Brain microvascular endothelial cell (primary cell): ENCODE results near the gene TRMT44.
"Not testable (repeated sequence)": the region's sequence is repeated elsewhere in the genome, so short reads cannot be mapped to it uniquely, and the experiment has no call there.

Source experiments
- DNase-seq: peaks from one replicate; pipeline ENCODE4 v3.0.0-alpha.2; 2020
- H3K27ac ChIP-seq: fragments of 250-450 bp; sonication (Bioruptor Pico); 2 replicates; pipeline ENCODE4 v1.5.1; 2020; ENCODE audit warnings: mild to moderate bottlenecking, moderate library complexity
- H3K27me3 ChIP-seq: fragments of 250-450 bp; sonication (Bioruptor Pico); replicated peaks from 2 replicates; pipeline ENCODE4 v1.5.1; 2020; ENCODE audit warnings: mild to moderate bottlenecking
- H3K36me3 ChIP-seq: fragments of 250-450 bp; sonication (Bioruptor Pico); replicated peaks from 2 replicates; pipeline ENCODE4 v1.5.1; 2020; ENCODE audit warnings: mild to moderate bottlenecking
- H3K4me3 ChIP-seq: 2 replicates; pipeline ENCODE4 v1.5.1; 2011; ENCODE audit warnings: low read depth, mild to moderate bottlenecking, control low read depth, low read length, moderate library complexity
- in situ Hi-C: cut with HindIII; loops from 2 replicates; pipeline ENCODE4 v1.10.0; 2017; ENCODE audit warnings: low sequenced_read_pairs, low pct_ligation_motif_present
- TF ChIP-seq, protein P1 (sequence below): IDR thresholded peaks from 2 replicates; pipeline ENCODE4 v1.5.1; 2011; ENCODE audit warnings: low read depth, mild to moderate bottlenecking, moderate library complexity, low read length, control low read depth, inconsistent platforms; ENCODE audit errors: missing control alignments

The TRMT44 gene

GRCh38 chr4:8403976-8404375 lies 36.6 kb upstream of the TRMT44 start:
- DNase-seq = no peak
- in situ Hi-C loops = loop anchor here (25.0 kb wide), 1 partner anchor 142 kb away; the partner anchor contains the start of gene HTRA3
- H3K4me3 ChIP-seq = no peak overlapping the region
- TF ChIP-seq, protein P1, sequence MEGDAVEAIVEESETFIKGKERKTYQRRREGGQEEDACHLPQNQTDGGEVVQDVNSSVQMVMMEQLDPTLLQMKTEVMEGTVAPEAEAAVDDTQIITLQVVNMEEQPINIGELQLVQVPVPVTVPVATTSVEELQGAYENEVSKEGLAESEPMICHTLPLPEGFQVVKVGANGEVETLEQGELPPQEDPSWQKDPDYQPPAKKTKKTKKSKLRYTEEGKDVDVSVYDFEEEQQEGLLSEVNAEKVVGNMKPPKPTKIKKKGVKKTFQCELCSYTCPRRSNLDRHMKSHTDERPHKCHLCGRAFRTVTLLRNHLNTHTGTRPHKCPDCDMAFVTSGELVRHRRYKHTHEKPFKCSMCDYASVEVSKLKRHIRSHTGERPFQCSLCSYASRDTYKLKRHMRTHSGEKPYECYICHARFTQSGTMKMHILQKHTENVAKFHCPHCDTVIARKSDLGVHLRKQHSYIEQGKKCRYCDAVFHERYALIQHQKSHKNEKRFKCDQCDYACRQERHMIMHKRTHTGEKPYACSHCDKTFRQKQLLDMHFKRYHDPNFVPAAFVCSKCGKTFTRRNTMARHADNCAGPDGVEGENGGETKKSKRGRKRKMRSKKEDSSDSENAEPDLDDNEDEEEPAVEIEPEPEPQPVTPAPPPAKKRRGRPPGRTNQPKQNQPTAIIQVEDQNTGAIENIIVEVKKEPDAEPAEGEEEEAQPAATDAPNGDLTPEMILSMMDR = no peak
- H3K27ac ChIP-seq = no peak overlapping the region
- no peaks in the 10 kb centered on the region for H3K27me3 ChIP-seq
- H3K36me3 ChIP-seq = peaks cover 6% of the 10 kb centered on the region

DNA sequence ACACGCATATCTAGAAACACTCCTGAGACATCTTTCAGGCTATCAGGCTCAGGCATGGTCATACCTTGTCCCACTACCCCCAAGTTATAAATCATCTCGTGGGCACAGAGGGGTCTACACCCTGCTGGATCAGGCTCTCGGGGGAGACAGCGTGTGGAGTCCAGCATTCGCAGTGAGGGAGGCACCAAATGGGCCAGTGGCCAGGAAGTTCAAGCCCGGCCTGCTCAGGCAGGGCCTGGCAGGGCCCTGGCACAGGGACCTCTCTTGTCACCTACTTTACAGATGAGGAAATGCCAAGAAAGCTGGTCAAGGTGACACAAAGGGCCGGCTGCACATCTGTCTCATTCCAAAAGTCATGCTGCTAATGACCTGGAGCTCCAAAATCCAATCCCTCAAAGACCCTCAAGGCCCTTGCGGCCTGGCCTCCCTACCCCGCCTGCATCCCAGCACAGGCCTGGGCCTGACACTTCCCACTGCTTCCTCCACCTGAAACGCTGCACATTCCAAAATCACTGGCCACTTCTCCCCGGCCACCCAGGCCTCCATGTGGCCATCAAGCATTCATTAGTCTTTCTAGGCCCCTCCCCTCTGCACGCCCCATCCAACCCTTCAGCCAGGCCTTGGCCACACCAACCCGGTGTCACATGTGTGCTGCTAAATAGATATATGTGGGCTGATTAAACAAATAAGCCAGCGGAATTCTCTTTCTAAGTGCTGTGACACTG lies 35.6 kb upstream of the TRMT44 start:
- TF ChIP-seq, protein P1 = no peak
- DNase-seq = no peak
- Histone ChIP-seq H3K27ac (no peak overlapping the region), H3K36me3 (peaks cover 6% of the 10 kb centered on the region), H3K4me3 (no peak overlapping the region), H3K27me3 (no peaks in the 10 kb centered on the region)
- in situ Hi-C loops = loop anchor here (25.0 kb wide), 1 partner anchor 143 kb away; the partner anchor contains the start of gene HTRA3

- in situ Hi-C loops = loop anchor here (25.0 kb wide), 1 partner anchor 143 kb away; the partner anchor contains the start of gene HTRA3
- H3K27me3 ChIP-seq = no peaks in the 10 kb centered on the region
- TF ChIP-seq, protein P1 = no peak
- no peak overlapping the region for H3K4me3 ChIP-seq
- peaks cover 6% of the 10 kb centered on the region for H3K36me3 ChIP-seq
- H3K27ac ChIP-seq = no peak overlapping the region
- DNase-seq = no peak
These were observed 35.1 kb upstream of the TRMT44 start for GRCh38 chr4:8405516-8405875.

DNA sequence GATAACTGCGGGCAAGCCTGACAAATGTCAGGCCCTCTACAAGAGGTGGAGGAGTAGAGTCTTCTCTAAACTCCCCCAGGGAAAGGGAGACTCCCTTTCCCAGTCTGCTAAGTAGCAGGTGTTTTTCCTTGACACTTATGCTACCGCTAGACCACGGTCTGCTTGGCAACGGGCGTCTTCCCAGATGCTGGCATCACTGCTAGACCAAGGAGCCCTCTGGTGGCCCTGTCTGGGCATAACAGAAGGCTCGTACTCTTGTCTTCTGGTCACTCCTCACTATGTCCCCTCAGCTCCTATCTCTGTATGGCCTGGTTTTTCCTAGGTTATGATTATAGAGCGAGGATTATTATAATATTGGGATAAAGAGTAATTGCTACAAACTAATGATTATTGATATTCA lies 33.7 kb upstream of the TRMT44 start:
- not testable (repeated sequence) for H3K4me3 ChIP-seq, H3K27ac ChIP-seq, H3K27me3 ChIP-seq, H3K36me3 ChIP-seq
- DNase-seq = peak; percentile 57
- TF ChIP-seq, protein P1 = peak; percentile 62
- in situ Hi-C loops = loop anchor here (25.0 kb wide), 1 partner anchor 145 kb away; the partner anchor contains the start of gene HTRA3

GRCh38 chr4:8407316-8407715 lies 33.3 kb upstream of the TRMT44 start:
- H3K4me3 ChIP-seq = no peak overlapping the region
- no peak overlapping the region for H3K27ac ChIP-seq
- DNase-seq = no peak
- in situ Hi-C loops = loop anchor here (25.0 kb wide), 1 partner anchor 145 kb away; the partner anchor contains the start of gene HTRA3
- TF ChIP-seq, protein P1 = no peak
- H3K36me3 ChIP-seq = peaks cover 6% of the 10 kb centered on the region
- H3K27me3 ChIP-seq = no peaks in the 10 kb centered on the region
